GM12891 (cell line): ENCODE measurements around the gene SERPINA9.
A peak's percentile ranks its signal among the peaks of the same experiment; 100 is the strongest.
"Not testable (repeated sequence)": the region's sequence is repeated elsewhere in the genome, so short reads cannot be mapped to it uniquely, and the experiment has no call there.

Experiments used
- DNase-seq: peaks from one replicate; pipeline ENCODE4 v3.0.0; 2011; ENCODE audit warnings: low spot score; ENCODE audit not compliant: insufficient read length
- FAIRE-seq: peaks from 2 replicates; lab custom pipeline; 2011; peaks lifted over from hg19 to GRCh38; lab: Jason Lieb, UNC
- PAX5 ChIP-seq: IDR thresholded peaks from 2 replicates; pipeline ENCODE4 v1.6.1; 2011; ENCODE audit warnings: low read length, moderate library complexity, mild to moderate bottlenecking; ENCODE audit not compliant: insufficient read depth, severe bottlenecking
- POLR2A ChIP-seq: IDR thresholded peaks from 2 replicates; pipeline ENCODE4 v1.6.1; 2011; ENCODE audit warnings: low read depth, low read length, control low read depth
- POLR2AphosphoS5 ChIP-seq: IDR thresholded peaks from 2 replicates; pipeline ENCODE4 v1.6.1; 2011; ENCODE audit warnings: low read depth, low read length, control low read depth
- POU2F2 ChIP-seq: IDR thresholded peaks from 2 replicates; pipeline ENCODE4 v1.6.1; 2011; ENCODE audit warnings: low read depth, mild to moderate bottlenecking, control low read depth, low read length, moderate library complexity
- SPI1 ChIP-seq: IDR thresholded peaks from 2 replicates; pipeline ENCODE4 v1.6.1; 2011; ENCODE audit warnings: low read depth, low read length, control low read depth
- TAF1 ChIP-seq: IDR thresholded peaks from 2 replicates; pipeline ENCODE4 v1.6.1; 2011; ENCODE audit warnings: low read depth, low read length, control low read depth

SERPINA9 gene

DNA sequence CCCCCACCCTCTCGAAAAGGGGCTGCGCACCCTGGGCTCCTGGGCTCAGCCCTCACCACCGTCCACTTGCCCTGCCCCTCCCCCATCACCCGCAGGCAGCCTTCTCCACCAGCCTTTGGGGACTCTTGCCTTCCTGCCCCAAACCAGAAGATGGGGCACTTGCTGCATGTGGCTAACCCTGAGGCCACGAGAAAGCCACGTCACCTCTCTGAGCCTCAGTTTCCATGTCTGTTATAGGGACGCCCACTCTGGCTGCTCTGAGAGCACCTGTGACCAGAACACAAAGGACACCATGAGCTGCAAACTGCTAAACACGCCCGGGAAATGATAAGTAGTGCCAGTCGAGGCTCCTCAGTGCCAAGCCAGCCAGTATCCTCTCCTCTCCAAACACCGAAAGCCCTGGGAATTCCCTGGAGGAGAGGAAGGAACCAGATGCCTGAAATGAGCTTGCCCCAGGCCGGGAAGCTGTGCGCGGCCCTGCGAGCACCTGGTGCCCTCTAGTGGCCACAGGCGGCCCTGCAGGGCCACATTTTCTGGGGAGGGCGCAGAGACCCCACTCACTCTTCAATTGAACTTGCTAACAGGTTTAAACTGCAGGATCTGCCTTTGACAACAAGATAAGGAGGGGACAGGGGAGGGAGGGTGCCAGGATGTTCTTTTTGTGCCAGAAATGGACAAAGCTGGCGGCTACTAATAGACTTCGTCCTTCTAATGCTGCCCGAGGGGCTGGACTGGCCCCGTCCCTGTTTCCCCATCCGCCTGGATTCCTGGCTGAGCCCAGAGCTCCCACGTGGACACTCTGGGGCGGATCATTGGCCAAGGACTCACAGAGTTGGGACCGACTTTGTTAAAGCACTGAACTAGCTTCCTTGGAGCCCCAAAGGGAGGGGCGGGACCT lies 10.2 kb upstream of the SERPINA9 start:
- peak; percentile 68 for DNase-seq
- TF ChIP-seq TAF1 (no peak), PAX5 (no peak), POLR2AphosphoS5 (no peak), SPI1 (no peak), POLR2A (no peak)
- FAIRE-seq = peak; percentile 23

DNA sequence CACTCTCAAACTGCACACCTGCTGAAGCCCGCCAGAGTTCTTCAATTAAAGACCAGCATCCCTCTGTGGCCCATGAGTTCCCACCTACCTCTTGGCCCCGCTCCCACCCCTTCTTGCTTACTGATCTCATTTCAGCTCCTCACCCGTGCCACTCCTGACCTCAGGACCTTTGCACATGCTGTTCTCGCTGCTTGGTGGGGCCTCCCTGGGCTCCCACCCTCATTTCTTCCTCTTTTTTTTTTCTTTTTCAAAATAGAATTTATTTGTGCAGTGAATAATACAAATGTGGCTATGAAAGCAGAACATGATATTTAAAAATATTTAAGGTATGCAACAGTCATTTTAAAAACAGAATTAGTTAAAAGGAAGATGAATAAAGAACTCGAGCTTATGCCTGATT lies 8.5 kb upstream of the SERPINA9 start:
- FAIRE-seq (no peak), DNase-seq (no peak)
- TF ChIP-seq TAF1 = no peak

DNA sequence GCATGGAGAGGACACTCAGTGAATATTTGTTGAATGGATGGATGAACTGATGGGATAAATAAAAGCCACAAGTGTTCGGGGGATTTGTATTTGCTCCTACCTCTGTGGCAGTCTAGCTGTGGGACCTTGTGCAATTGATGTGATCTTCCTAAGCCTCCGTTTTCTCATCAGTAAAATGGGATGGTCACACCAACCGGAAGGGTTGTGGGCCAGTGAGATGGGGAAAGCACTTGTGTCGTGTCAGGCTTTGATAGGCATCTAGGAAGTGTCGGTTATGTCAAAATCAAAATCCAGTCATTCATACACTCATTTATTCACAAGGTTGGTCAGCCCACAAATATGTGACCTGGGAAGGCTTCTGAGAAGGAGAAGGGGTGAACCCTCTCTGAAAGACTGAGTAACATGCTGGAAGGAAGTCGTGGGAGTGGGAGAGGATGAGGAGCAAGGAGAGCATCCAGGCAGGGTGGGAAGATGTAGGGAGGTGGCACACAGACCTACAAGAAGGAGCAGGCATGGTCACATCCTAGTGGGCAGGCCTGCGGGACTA lies 7.8 kb upstream of the SERPINA9 start:
- FAIRE-seq (no peak), DNase-seq (no peak)
- no peak for TF ChIP-seq POU2F2
- TF ChIP-seq POLR2A = no peak
- TF ChIP-seq PAX5 = no peak
- no peak for TF ChIP-seq POLR2AphosphoS5
- TF ChIP-seq TAF1 = no peak
- no peak for TF ChIP-seq SPI1

DNA sequence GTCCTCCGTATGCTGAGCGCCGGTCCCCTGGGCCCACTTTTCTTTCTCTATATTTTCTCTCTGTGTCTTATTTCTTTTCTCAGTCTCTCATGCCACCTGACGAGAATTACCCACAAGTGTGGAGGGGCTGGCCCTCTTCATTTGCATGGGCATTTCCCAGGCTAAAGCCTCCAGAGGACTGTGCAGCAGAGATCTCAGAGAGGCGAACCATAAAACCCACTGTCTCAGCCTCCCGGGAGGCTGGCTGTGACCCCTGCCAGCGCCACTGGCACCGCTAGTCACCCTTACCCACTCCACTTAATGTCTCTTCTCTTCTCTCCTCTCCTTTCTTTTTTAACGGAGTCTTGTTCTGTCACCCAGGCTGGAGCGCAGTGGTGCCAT lies 7.1 kb upstream of the SERPINA9 start:
- no peak for TF ChIP-seq TAF1
- TF ChIP-seq POLR2AphosphoS5 = no peak
- no peak for TF ChIP-seq SPI1
- TF ChIP-seq POLR2A = no peak
- TF ChIP-seq POU2F2 = no peak
- TF ChIP-seq PAX5 = no peak
- no peak for FAIRE-seq
- no peak for DNase-seq

DNA sequence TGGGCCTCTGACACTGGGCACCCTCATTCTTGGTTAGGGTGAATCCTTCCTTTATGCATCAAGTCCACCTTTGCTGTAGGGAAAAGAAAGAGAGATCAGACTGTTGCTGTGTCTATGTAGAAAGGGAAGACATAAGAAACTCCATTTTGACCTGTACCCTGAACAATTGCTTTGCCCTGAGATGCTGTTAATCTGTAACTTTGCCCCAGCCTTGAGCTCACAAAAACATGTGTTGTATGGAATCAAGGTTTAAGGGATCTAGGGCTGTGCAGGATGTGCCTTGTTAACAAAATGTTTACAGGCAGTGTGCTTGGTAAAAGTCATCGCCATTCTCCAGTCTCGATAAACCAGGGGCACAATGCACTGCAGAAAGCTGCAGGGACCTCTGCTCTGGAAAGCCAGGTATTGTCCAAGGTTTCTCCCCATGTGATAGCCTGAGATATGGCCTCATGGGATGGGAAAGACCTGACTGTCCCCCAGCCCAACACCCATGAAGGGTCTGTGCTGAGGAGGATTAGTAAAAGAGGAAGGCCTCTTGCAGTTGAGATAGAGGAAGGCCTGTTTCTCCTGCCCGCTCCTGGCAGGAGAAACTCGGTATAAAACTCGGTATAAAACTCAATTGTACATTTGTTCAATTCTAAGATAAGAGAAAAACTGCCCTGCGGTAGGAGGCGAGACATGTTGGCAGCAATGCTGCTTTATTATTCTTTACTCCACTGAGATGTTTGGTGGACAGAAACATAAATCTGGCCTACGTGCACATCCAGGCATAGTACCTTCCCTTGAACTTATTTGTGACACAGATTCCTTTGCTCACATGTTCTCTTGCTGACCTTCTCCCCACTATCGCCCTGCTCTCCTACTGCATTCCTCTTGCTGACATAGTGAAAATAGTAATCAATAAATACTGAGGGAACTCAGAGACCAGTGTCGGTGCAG lies 6.4 kb upstream of the SERPINA9 start:
- FAIRE-seq, DNase-seq: not testable (repeated sequence)

DNA sequence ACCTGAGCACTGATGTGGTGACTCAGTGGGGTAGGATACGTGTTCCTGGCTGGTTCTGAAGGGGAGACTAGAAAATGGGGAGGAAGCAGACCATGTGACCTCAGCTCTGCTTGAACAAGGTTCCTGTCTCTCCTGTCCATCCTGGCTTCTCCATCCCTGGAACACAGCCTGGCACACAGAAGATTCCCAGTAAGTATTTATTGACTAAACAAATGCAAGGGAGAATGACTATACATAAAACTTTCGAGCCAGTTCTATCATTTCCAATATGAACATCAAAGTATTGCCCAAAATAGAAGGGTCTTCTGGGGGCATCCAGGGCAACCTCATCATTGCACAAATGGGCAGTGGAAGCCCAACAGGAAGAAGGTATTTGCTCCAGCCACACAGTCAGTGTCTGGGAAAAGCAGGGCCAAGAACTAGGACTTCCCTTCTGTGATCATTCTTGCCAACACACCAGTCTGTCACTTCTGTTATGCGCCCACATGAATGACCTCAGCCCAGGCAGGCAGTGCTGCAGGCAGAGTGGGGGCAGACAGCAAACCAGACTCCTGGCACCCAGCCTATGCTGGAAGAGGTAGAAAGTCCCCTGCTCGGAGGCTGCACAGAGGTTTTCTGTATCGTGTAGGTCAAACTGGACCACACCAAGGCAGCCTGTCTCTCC lies 5.6 kb upstream of the SERPINA9 start:
- FAIRE-seq (no peak), DNase-seq (no peak)
- TF ChIP-seq PAX5 = no peak
- no peak for TF ChIP-seq POU2F2
- TF ChIP-seq POLR2AphosphoS5 = no peak
- no peak for TF ChIP-seq TAF1
- no peak for TF ChIP-seq SPI1
- TF ChIP-seq POLR2A = no peak

DNA sequence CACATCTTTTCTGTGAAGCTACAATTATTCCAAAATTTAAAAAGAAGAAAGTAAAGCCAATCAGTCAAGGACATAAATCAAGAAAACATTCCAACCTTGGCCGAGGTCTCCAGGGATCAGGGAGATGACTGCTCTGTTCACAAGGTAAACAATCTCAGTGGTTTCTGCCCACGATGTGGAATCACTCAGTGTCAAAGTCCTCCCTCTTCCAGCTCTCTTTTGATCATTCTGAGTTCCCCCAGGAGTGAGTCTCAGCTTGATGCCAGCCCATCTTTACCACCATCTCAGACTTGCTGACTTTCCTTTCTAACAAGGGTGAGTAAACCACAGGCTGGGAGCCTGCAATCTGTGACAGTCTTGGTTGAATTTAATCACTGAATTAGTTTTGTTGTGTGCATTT lies 4.8 kb upstream of the SERPINA9 start:
- TF ChIP-seq POU2F2 (no peak), POLR2A (no peak), POLR2AphosphoS5 (no peak), PAX5 (no peak), TAF1 (no peak), SPI1 (no peak)
- DNase-seq (no peak), FAIRE-seq (no peak)

DNA sequence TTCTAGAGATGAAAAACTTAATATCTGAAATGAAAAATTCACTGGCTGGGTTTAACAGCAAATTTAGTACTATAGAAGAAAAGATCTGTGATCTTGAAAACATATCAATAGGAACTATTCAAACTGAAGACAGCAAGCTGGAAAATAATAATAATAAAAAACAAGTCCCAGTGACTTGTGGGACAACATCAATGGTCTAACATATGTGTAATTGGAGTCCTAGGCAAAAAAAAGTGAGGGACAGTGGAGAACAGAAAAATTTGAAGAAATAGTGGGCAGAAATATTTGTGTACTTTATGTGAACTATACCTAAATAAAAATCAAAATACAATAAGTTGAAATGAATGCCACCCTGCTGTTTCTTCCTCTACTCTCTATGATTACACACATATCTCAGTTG lies 2.4 kb upstream of the SERPINA9 start:
- TF ChIP-seq TAF1 (no peak), POLR2A (no peak), POU2F2 (no peak), PAX5 (no peak), POLR2AphosphoS5 (no peak), SPI1 (no peak)
- DNase-seq = no peak
- FAIRE-seq = no peak

DNA sequence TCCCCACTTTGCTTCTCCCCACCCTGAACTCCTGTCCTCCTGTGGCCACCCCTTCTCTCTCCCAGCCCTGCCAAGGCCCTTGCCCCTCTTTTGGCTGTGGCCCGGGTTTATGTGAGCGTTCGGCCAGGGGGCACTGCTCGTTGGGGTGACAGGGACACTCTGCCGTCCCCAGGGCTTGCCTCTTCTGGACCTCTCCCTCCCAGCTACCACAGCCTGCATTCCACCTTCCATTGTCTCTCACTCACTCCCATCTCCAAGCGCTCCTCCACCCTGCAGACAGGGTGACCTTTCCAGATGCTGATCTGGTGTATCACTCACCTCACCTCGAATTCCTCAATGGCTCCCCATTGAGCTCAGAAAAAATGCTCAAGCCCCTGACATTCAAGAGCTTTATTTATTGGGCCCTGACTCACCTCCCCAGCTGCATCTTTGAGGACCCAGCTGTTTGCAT lies 1.4 kb downstream of the SERPINA9 start:
- DNase-seq (no peak), FAIRE-seq (no peak)
- TF ChIP-seq TAF1 (no peak), POLR2AphosphoS5 (no peak), POLR2A (no peak), SPI1 (no peak), PAX5 (no peak), POU2F2 (no peak)
